K562 (cell line): ENCODE measurements around the gene CXCL16. TPM values are rescaled to one million over a fixed set of nuclear protein-coding genes. Genes with fewer than 3 reads are reported as not detected.
A peak's percentile ranks its signal among the peaks of the same experiment; 100 is the strongest.

ENCODE experiments used
- CTCFL ChIP-seq: IDR thresholded peaks from 2 replicates; pipeline ENCODE4 v1.6.1; 2011; ENCODE audit warnings: borderline replicate concordance, low read depth, mild to moderate bottlenecking, moderate library complexity, low read length; ENCODE audit not compliant: insufficient read depth, poor library complexity, severe bottlenecking
- DMBX1 ChIP-seq: fragments of 250-450 bp; sonication (Bioruptor Pico); IDR thresholded peaks from 2 replicates; pipeline ENCODE4 v1.8.0; 2022; ENCODE audit warnings: inconsistent platforms, mild to moderate bottlenecking, moderate library complexity, borderline replicate concordance
- ID3 ChIP-seq, 2 experiments: fragments of 250-450 bp in 1 of 2; fragments of 450-650 bp in 1 of 2; sonication (Bioruptor Pico) in 1 of 2; IDR thresholded peaks; 2 replicates each; pipeline versions ENCODE4 v1.6.1 to v1.8.0; 2016 to 2021; ENCODE audit warnings: mild to moderate bottlenecking in 2 of 2, moderate library complexity in 2 of 2, missing compliant biosample characterization in 1 of 2, missing genetic modification characterization in 1 of 2
- MECOM ChIP-seq: fragments of 250-450 bp; sonication (Bioruptor Pico); IDR thresholded peaks from 2 replicates; pipeline ENCODE4 v1.8.0; 2022; ENCODE audit warnings: inconsistent platforms
- MIER1 ChIP-seq: fragments of 450-650 bp; IDR thresholded peaks from 2 replicates; pipeline ENCODE4 v1.6.1; 2016; ENCODE audit warnings: antibody characterized with exemption, mild to moderate bottlenecking, low read depth
- NCOR1 ChIP-seq: fragments of 450-650 bp; IDR thresholded peaks from 2 replicates; pipeline ENCODE4 v1.6.1; 2016; ENCODE audit warnings: mild to moderate bottlenecking, moderate library complexity
- NR2C1 ChIP-seq, 2 experiments: fragments of 450-650 bp; IDR thresholded peaks; 2 replicates each; pipeline ENCODE4 v1.6.1; 2017; ENCODE audit warnings: mild to moderate bottlenecking in 2 of 2, antibody characterized with exemption in 1 of 2, inconsistent platforms in 1 of 2, missing compliant biosample characterization in 1 of 2, missing genetic modification characterization in 1 of 2
- NR3C1 ChIP-seq: sonication (generic); formaldehyde crosslinking; IDR thresholded peaks from 2 replicates; pipeline ENCODE4 v1.8.1; 2022; ENCODE audit warnings: missing genetic modification reagents
- RERE ChIP-seq: sonication (generic); formaldehyde crosslinking; IDR thresholded peaks from 2 replicates; pipeline ENCODE4 v1.8.0; 2023; ENCODE audit warnings: missing genetic modification reagents, mild to moderate bottlenecking, borderline replicate concordance
- RFX7 ChIP-seq: fragments of 250-450 bp; sonication (Bioruptor Pico); IDR thresholded peaks from 2 replicates; pipeline ENCODE4 v1.5.1; 2021; ENCODE audit warnings: mild to moderate bottlenecking
- SIRT6 ChIP-seq: IDR thresholded peaks from one replicate; pipeline ENCODE4 v1.6.1; 2012; ENCODE audit warnings: low read depth, mild to moderate bottlenecking, control low read depth, inconsistent platforms, low read length, moderate library complexity
- WHSC1 ChIP-seq: IDR thresholded peaks from one replicate; pipeline ENCODE4 v1.6.1; 2012; ENCODE audit warnings: low read length, control low read depth, inconsistent platforms
- XRCC3 ChIP-seq: fragments of 450-650 bp; IDR thresholded peaks from 2 replicates; pipeline ENCODE4 v1.6.1; 2017; ENCODE audit warnings: mild to moderate bottlenecking, moderate library complexity
- ZBTB2 ChIP-seq: fragments of 450-650 bp; IDR thresholded peaks from 2 replicates; pipeline ENCODE4 v1.6.1; 2016; ENCODE audit warnings: antibody characterized with exemption
- ZNF224 ChIP-seq: sonication (generic); formaldehyde crosslinking; IDR thresholded peaks from 2 replicates; pipeline ENCODE4 v1.8.0; 2022; ENCODE audit warnings: mild to moderate bottlenecking, missing genetic modification reagents
- ZNF263 ChIP-seq: sonication (generic); formaldehyde crosslinking; IDR thresholded peaks from 2 replicates; pipeline ENCODE4 v1.8.0; 2022; ENCODE audit warnings: mild to moderate bottlenecking, missing genetic modification reagents, borderline replicate concordance
- ZNF717 ChIP-seq: fragments of 250-450 bp; sonication (Bioruptor Pico); IDR thresholded peaks from 2 replicates; pipeline ENCODE4 v1.5.0; 2021
- ZSCAN29 ChIP-seq: fragments of 450-650 bp; IDR thresholded peaks from 2 replicates; pipeline ENCODE4 v1.6.1; 2017
- polyA plus RNA-seq, 8 experiments: library from polyadenylated mRNA; depleted of rRNA in 4 of 8; stranded (reverse) in 5 of 8; unstranded in 3 of 8; fragments of >200 nt; fragmentation: Nextera tagmentation in 2 of 8; fragmentation: Illumina TruSeq in 1 of 8; extraction: Ambion mirVana in 2 of 8; extraction: Trizol in 1 of 8; gene quantifications; 2 replicates each; pipeline versions ENCODE4 v1.2.1 to v1.2.3, GENCODE V29; 2011 to 2014; ENCODE audit warnings: inconsistent platforms in 1 of 8, missing spikeins in 1 of 8
- total RNA-seq, 7 experiments: library from RNA; depleted of rRNA in 6 of 7; stranded (reverse); fragments of >200 nt in 6 of 7; fragmentation: Illumina TruSeq in 2 of 7; extraction: Trizol in 2 of 7; gene quantifications; 2 replicates each; pipeline versions ENCODE4 v1.2.1 to v1.2.3, GENCODE V29; 2011 to 2021; ENCODE audit warnings: low replicate concordance in 1 of 7

CXCL16 gene
- total and polyA plus RNA-seq, 9 of the 15 experiments (the other 6 are each of a cell fraction or from before 2014, with no cell fraction given): 0.05 to 0.68 (median 0.22) TPM; not detected in 2

GRCh38 chr17:4721203-4722135 is 18.3 kb downstream of the CXCL16 start (continued):
- no peak for TF ChIP-seq MECOM (CRISPR knock-in tag)
- no peak for TF ChIP-seq NR3C1 (CRISPR knock-in tag)
- no peak for TF ChIP-seq ZSCAN29
- TF ChIP-seq ZNF224: no peak
- TF ChIP-seq RERE: no peak
- TF ChIP-seq ZBTB2: no peak
- TF ChIP-seq ID3 (CRISPR knock-in tag; IDR thresholded peaks at IDR 0.05): no peak
- TF ChIP-seq ID3 (tag; IDR thresholded peaks at IDR 0.05): peak; percentile 84; the same call in 1 of the 2 replicates
- no peak for TF ChIP-seq ZNF263 (CRISPR knock-in tag)
- peak; percentile 46; the same call in 1 of the 2 replicates for TF ChIP-seq DMBX1 (CRISPR knock-in tag)
- no peak for TF ChIP-seq SIRT6
- TF ChIP-seq ZNF717: no peak
- TF ChIP-seq NCOR1: peak; percentile 84
- no peak for TF ChIP-seq CTCFL
- no peak for TF ChIP-seq MIER1
- TF ChIP-seq RFX7 (CRISPR knock-in tag): no peak
- TF ChIP-seq XRCC3: no peak
- TF ChIP-seq WHSC1: no peak
- peak; percentile 66 for TF ChIP-seq NR2C1 (IDR thresholded peaks at IDR 0.05)
- TF ChIP-seq NR2C1 (tag; IDR thresholded peaks at IDR 0.05): peak; percentile 59
